ENCODE data around the gene VARS1. TPM values are rescaled to one million over a fixed set of nuclear protein-coding genes. Genes with fewer than 3 reads are reported as not detected.
A peak's percentile ranks its signal among the peaks of the same experiment; 100 is the strongest.

Gene VARS1
- total and polyA plus RNA-seq, 5 experiments from 2014 or later = 27.5 to 40.3 (median 37.6) TPM

GRCh38 chr6:31776485-31776988 lies 19.0 kb downstream of the VARS1 start:
- POLR2A ChIA-PET = interaction anchor here (0.9 kb wide), 1 partner anchor 51 kb away, joined by 3 read pairs; the partner anchor contains the start of gene HSPA1B

GRCh38 chr6:31775633-31776484 lies 19.7 kb downstream of the VARS1 start:
- Mint-ChIP-seq H3K4me1 (peaks cover 13 to 45% (median 43%) of the 10 kb centered on the region in 4 donors), H3K27ac (peak overlapping the region in 5 of 10 donors; percentile 6 to 89 (median 40)), H3K9me3 (no peaks in the 10 kb centered on the region), H3K36me3 (peaks cover 0 to 22% (median 9%) of the 10 kb centered on the region in 3 donors), H3K27me3 (peaks cover 0 to 13% (median 0%) of the 10 kb centered on the region in 5 donors), H3K4me3 (peak overlapping the region in 5 of 10 donors; percentile 18 to 62 (median 49))
- POLR2A ChIA-PET = interaction anchor here (0.9 to 1.6 kb wide), 3 partner anchors 8 to 36 kb away, joined by 3 to 5 read pairs (median 3); partner anchors contain the start of genes LSM2 and MSH5
- DNase-seq (no peak), ATAC-seq (no peak)

More at GRCh38 chr6:31776485-31776988, 19.0 kb downstream of the VARS1 start:
- ATAC-seq = peak; percentile 11
- Mint-ChIP-seq H3K36me3 (peaks cover 0 to 26% (median 10%) of the 10 kb centered on the region in 3 donors), H3K9me3 (no peaks in the 10 kb centered on the region), H3K4me3 (peak overlapping the region in 7 of 10 donors; percentile 15 to 62 (median 47)), H3K27me3 (peaks cover 0 to 13% (median 0%) of the 10 kb centered on the region in 5 donors), H3K27ac (peak overlapping the region in 3 of 10 donors; percentile 55 to 89 (median 84)), H3K4me1 (peaks cover 10 to 38% (median 37%) of the 10 kb centered on the region in 4 donors)
- DNase-seq = no peak

GRCh38 chr6:31775184-31775583 lies 20.4 kb downstream of the VARS1 start:
- Mint-ChIP-seq H3K27ac (peak overlapping the region in 2 of 10 donors; percentile 40 to 89), H3K27me3 (peaks cover 0 to 13% (median 0%) of the 10 kb centered on the region in 5 donors), H3K9me3 (no peaks in the 10 kb centered on the region), H3K36me3 (peaks cover 0 to 15% (median 4%) of the 10 kb centered on the region in 3 donors), H3K4me1 (peaks cover 13 to 45% (median 43%) of the 10 kb centered on the region in 4 donors), H3K4me3 (peak overlapping the region in 1 of 10 donors; percentile 18)
- DNase-seq (no peak), ATAC-seq (no peak)
- POLR2A ChIA-PET = interaction anchor here (0.9 to 1.6 kb wide), 3 partner anchors 9 to 35 kb away, joined by 3 to 5 read pairs (median 3); partner anchors contain the start of genes LSM2 and MSH5

GRCh38 chr6:31771992-31772358 lies 23.6 kb downstream of the VARS1 start:
- Mint-ChIP-seq H3K27me3 (peaks cover 0 to 13% (median 0%) of the 10 kb centered on the region in 5 donors), H3K9me3 (no peaks in the 10 kb centered on the region), H3K4me1 (peaks cover 18 to 49% (median 43%) of the 10 kb centered on the region in 4 donors), H3K36me3 (no peaks in the 10 kb centered on the region), H3K27ac (peak overlapping the region in 4 of 10 donors; percentile 41 to 75 (median 72)), H3K4me3 (peak overlapping the region in 8 of 10 donors; percentile 43 to 81 (median 56))
- DNase-seq (no peak), ATAC-seq (peak; percentile 28 to 34)
- POLR2A ChIA-PET = interaction anchor here (0.6 to 1.8 kb wide), 6 partner anchors 9 to 1807 kb away, joined by 3 to 11 read pairs (median 4); partner anchors contain the start of genes HSPA1A and HSPA1L

GRCh38 chr6:31770860-31771259 lies 24.7 kb downstream of the VARS1 start:
- H3K4me3 Mint-ChIP-seq = peak overlapping the region in 1 of 10 donors; percentile 30
- peaks cover 15 to 42% (median 35%) of the 10 kb centered on the region in 4 donors for H3K4me1 Mint-ChIP-seq
- peaks cover 0 to 7% (median 0%) of the 10 kb centered on the region in 5 donors for H3K27me3 Mint-ChIP-seq
- DNase-seq (no peak), ATAC-seq (no peak)
- no peak overlapping the region for H3K27ac Mint-ChIP-seq
- no peaks in the 10 kb centered on the region for H3K36me3 Mint-ChIP-seq
- H3K9me3 Mint-ChIP-seq = no peaks in the 10 kb centered on the region
- POLR2A ChIA-PET = interaction anchor here (0.7 to 1.5 kb wide), 6 partner anchors 24 to 1954 kb away, joined by 3 to 7 read pairs (median 4); partner anchors contain the start of gene GPANK1

- H3K27ac Mint-ChIP-seq = peak overlapping the region in 4 of 10 donors; percentile 14 to 75 (median 70)
Measured at GRCh38 chr6:31769684-31770371, 25.7 kb downstream of the VARS1 start.

GRCh38 chr6:31768363-31769257 lies 26.9 kb downstream of the VARS1 start:
- Mint-ChIP-seq H3K4me3 (no peak overlapping the region), H3K36me3 (no peaks in the 10 kb centered on the region), H3K27me3 (peaks cover 0 to 3% (median 0%) of the 10 kb centered on the region in 5 donors), H3K27ac (peak overlapping the region in 1 of 10 donors; percentile 29), H3K4me1 (peaks cover 14 to 35% (median 27%) of the 10 kb centered on the region in 4 donors), H3K9me3 (no peaks in the 10 kb centered on the region)
- DNase-seq (no peak), ATAC-seq (no peak)
- POLR2A ChIA-PET = interaction anchor here (1.0 kb wide), 1 partner anchor 31 kb away, joined by 4 read pairs; no protein-coding TSS in a partner anchor

More at GRCh38 chr6:31769684-31770371, 25.7 kb downstream of the VARS1 start:
- peak overlapping the region in 1 of 10 donors; percentile 19 for H3K4me3 Mint-ChIP-seq
- H3K27me3 Mint-ChIP-seq = peaks cover 0 to 3% (median 0%) of the 10 kb centered on the region in 5 donors
- peak; percentile 61 to 87 (median 70) for DNase-seq
- H3K4me1 Mint-ChIP-seq = peaks cover 12 to 35% (median 29%) of the 10 kb centered on the region in 4 donors
- no peaks in the 10 kb centered on the region for H3K9me3 Mint-ChIP-seq
- H3K36me3 Mint-ChIP-seq = no peaks in the 10 kb centered on the region
- ATAC-seq = peak; percentile 66 to 81
- POLR2A ChIA-PET = interaction anchor here (0.6 to 1.5 kb wide), 9 partner anchors 30 to 1932 kb away, joined by 3 to 7 read pairs (median 4); partner anchors contain the start of genes DDAH2, GPANK1, LSM2 and MSH5

DNA sequence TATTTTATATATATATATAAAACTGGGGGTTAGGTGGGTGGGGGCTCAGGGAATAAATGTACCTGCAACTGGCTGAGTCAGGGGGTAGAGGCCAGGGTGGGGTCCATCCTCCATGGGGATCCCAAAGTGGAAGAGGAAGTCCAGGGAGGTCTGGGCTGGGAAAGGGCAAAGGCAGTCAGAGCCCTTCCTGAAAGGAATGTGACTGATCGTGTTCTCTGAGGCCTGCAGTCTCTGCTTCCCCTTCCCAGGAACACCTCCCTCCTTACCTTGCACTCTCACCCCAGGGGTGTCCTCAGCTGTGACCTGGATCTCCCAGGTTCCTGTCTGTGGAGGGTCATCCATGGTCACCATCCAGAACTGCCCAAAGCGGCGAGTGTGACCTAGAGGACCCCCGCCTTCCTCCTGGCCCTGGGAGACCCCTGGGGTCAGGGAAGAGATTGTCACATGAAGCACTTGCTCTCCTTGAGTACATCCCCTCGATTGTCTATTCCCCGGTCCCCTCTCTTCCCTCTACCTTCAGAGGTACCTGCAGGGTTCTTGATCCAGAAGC lies 28.4 kb downstream of the VARS1 start:
- Mint-ChIP-seq H3K9me3 (no peaks in the 10 kb centered on the region), H3K4me3 (no peak overlapping the region), H3K4me1 (peaks cover 16 to 26% (median 17%) of the 10 kb centered on the region in 4 donors), H3K27ac (no peak overlapping the region), H3K27me3 (peaks cover 0 to 3% (median 0%) of the 10 kb centered on the region in 5 donors), H3K36me3 (no peaks in the 10 kb centered on the region)
- DNase-seq (no peak), ATAC-seq (no peak)
- POLR2A ChIA-PET = no interaction called here

GRCh38 chr6:31765910-31766794 lies 29.4 kb downstream of the VARS1 start:
- Mint-ChIP-seq H3K27ac (peak overlapping the region in 2 of 10 donors; percentile 16 to 34), H3K36me3 (no peaks in the 10 kb centered on the region), H3K9me3 (no peaks in the 10 kb centered on the region), H3K4me3 (no peak overlapping the region), H3K27me3 (peaks cover 0 to 3% (median 0%) of the 10 kb centered on the region in 5 donors), H3K4me1 (peaks cover 10 to 20% (median 13%) of the 10 kb centered on the region in 4 donors)
- no peak for ATAC-seq
- POLR2A ChIA-PET = no interaction called here
- DNase-seq = no peak

DNA sequence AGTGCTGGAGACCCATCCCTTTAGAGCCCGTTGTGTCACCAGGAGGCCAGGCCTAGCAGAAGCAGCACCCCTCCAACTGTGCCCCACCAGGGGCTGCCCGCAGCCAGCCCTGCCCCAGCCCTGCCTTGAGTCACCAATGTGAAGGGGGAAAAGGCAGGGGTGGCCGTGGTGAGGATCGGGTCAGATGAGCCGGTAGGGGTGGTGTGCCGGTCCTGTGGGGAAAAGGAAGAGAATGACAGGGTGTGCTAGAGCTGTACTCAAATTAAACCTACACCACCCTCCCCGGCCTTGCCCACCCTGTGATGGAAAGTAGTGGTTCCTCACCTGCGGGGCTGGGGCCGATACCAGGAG lies 30.0 kb downstream of the VARS1 start:
- POLR2A ChIA-PET = no interaction called here
- no peaks in the 10 kb centered on the region for H3K9me3 Mint-ChIP-seq
- peaks cover 0 to 2% (median 0%) of the 10 kb centered on the region in 3 donors for H3K36me3 Mint-ChIP-seq
- peaks cover 0 to 3% (median 0%) of the 10 kb centered on the region in 5 donors for H3K27me3 Mint-ChIP-seq
- H3K4me3 Mint-ChIP-seq = no peak overlapping the region
- peaks cover 7 to 19% (median 15%) of the 10 kb centered on the region in 4 donors for H3K4me1 Mint-ChIP-seq
- no peak for ATAC-seq
- DNase-seq = no peak
- no peak overlapping the region for H3K27ac Mint-ChIP-seq

All from naive thymus-derived CD8-positive, alpha-beta T cell (primary cell).